HL-60 (cell line): ENCODE results near the gene VSX2.

Experiments used
- CTCF ChIP-seq: IDR thresholded peaks from one replicate; pipeline ENCODE4 v1.5.1; 2011; ENCODE audit warnings: low read length, control low read depth, inconsistent platforms; ENCODE audit not compliant: insufficient read depth
- POLR2AphosphoS5 ChIP-seq: IDR thresholded peaks from 2 replicates; pipeline ENCODE4 v1.6.1; 2012; ENCODE audit warnings: low read depth
- SPI1 ChIP-seq: IDR thresholded peaks from 2 replicates; pipeline ENCODE4 v1.6.1; 2012; ENCODE audit warnings: low read depth, mild to moderate bottlenecking, borderline replicate concordance

- no peak for TF ChIP-seq CTCF
- no peak for TF ChIP-seq POLR2AphosphoS5
- TF ChIP-seq SPI1, result no peak
Measured at GRCh38 chr14:74258764-74259035, 19.5 kb downstream of the VSX2 start.
